HG03159 (cell line): Measurements from ENCODE around the gene C1QTNF8.

Experiments used
- ATAC-seq: cut with Tn5 transposase; IDR thresholded peaks from one replicate; pipeline ENCODE4 v1.9.1; 2021; ENCODE audit warnings: mild to moderate bottlenecking, moderate library complexity; ENCODE audit not compliant: unreplicated experiment

The C1QTNF8 gene

GRCh38 chr16:1109648-1110047 lies 13.6 kb upstream of the C1QTNF8 start:
- no peak for ATAC-seq

- ATAC-seq: no peak
Measured at GRCh38 chr16:1108299-1109252, 12.5 kb upstream of the C1QTNF8 start.

DNA sequence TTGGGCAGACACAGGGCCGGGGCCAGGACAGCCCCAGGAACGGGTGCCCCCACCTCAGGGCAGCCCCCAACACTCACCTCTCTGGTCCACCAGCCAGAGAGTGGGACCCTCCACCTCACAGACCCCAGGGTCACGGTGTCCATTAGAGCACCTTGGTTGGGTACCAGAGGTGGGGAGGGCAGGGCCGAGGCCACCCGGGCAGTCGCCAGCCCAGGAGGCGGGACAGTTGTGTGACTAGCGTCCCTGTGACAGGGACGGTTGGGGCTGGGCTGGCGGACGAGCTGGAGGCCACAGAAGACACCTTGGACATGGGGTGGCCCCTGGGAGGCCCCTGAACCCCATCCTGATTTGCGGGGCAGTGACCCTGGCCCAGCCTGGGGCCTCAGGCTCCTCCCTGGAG lies 11.7 kb upstream of the C1QTNF8 start:
- ATAC-seq: no peak

- no peak for ATAC-seq
Measured at GRCh38 chr16:1107141-1107540, 11.1 kb upstream of the C1QTNF8 start.

- ATAC-seq: no peak
Measured at GRCh38 chr16:1106659-1107058, 10.6 kb upstream of the C1QTNF8 start.

GRCh38 chr16:1105888-1106620 lies 10.0 kb upstream of the C1QTNF8 start:
- ATAC-seq: no peak

GRCh38 chr16:1103636-1103980 lies 7.6 kb upstream of the C1QTNF8 start:
- ATAC-seq: no peak

GRCh38 chr16:1102921-1103635 lies 7.0 kb upstream of the C1QTNF8 start:
- no peak for ATAC-seq

- ATAC-seq: no peak
Measured at GRCh38 chr16:1102333-1102700, 6.3 kb upstream of the C1QTNF8 start.

- no peak for ATAC-seq
Measured at GRCh38 chr16:1101573-1102332, 5.7 kb upstream of the C1QTNF8 start.

GRCh38 chr16:1101133-1101532 lies 5.1 kb upstream of the C1QTNF8 start:
- ATAC-seq: no peak

GRCh38 chr16:1100084-1100800 lies 4.2 kb upstream of the C1QTNF8 start:
- no peak for ATAC-seq

DNA sequence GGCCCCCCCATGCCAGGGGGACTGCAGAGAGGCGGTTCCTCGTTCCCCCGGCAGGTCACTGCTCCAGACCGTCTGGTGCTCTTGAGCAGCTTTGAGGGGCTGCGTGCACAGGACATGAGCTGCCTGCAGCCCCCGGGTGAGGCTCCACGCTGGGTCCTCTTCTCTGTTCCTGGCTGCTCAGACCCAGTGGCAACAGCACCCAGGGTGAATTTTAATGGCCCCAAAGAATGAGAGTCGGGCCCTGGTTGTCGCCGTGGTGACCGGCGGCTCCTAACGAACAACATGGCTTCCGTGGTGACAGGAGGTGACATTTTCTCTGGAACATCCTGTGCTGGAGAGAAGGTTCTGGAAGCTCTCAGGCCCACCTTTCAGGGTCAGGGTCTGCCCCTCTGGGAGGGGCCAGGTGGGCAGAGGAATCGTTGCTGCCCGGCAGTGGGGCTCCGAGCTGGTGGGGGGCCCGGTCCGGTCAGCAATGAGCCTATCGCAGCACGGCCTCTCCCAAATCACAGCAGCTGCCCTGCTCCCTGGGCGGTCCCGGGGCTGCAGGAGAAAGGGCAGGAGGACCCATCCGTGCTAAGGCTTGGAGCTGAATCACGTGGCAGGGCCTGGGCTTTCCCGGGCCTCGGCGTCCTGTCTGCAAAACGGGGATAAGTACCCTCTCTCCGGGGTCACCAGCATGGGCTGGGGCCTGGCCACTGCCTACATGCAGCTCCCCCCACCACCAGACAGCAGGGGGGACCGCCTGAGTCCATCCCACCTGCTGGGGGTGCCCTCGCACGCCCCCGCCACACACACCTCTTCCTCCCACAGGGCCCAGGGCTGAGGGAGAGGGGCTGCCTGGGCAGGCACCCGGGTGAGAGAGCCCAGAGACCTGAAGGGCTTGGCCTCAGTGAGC lies 3.4 kb upstream of the C1QTNF8 start:
- ATAC-seq: no peak

DNA sequence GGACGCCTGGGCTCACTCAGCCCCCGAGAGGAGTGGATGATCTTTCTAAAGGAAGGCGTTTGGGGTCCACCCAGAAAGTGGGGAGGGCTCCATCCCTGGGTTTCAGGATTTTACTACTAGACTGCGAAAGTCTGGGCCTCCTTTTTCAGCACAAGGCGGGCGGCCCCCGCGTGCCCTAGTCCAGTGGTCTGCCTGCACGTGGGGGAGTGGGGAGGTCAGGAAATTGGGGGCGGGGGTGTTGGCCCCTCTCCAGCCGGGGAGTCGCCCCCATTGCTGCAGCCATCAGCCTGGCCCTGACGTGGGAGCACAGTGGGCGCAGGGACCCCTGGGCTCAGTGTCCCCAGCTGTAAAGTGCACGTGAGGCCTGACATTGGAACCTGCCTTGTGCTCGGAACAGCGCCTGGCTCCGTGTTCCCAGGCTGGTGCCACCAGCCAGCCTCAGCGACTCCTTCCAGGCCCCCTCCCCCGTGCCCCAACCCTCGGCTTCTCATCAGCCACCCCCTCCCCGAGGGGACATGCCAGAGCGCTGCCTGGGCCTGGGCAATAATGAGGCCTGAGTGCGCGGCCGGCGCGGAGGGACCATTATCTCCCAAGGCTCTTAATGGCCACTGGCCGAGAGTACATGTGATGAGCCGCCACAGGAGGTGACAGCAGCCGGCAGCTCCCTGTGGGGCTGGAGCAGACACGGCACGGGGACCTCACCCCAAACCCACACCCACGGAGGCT lies 2.4 kb upstream of the C1QTNF8 start:
- no peak for ATAC-seq

DNA sequence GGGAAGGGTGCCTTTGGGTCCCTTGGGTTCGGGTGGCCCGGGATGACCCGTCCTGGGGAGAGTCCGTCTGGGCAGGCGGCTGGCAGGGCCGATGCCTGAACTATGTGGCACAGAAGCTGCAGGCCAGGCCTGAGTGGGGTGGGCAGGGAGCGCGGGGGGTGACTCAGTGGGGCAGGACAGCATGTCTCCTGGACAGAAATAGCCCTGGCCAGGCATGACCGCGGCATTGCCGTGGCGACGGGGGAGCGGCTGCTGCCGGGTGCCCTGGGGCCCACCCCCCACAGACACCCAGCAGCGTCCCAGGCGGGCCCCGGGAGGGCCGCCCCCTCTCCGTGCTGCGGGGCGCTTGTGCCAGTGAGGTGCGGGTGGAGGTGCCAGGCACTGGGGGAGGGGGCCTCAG lies 1.8 kb upstream of the C1QTNF8 start:
- ATAC-seq: no peak

GRCh38 chr16:1097156-1097555 lies 1.1 kb upstream of the C1QTNF8 start:
- ATAC-seq: no peak

DNA sequence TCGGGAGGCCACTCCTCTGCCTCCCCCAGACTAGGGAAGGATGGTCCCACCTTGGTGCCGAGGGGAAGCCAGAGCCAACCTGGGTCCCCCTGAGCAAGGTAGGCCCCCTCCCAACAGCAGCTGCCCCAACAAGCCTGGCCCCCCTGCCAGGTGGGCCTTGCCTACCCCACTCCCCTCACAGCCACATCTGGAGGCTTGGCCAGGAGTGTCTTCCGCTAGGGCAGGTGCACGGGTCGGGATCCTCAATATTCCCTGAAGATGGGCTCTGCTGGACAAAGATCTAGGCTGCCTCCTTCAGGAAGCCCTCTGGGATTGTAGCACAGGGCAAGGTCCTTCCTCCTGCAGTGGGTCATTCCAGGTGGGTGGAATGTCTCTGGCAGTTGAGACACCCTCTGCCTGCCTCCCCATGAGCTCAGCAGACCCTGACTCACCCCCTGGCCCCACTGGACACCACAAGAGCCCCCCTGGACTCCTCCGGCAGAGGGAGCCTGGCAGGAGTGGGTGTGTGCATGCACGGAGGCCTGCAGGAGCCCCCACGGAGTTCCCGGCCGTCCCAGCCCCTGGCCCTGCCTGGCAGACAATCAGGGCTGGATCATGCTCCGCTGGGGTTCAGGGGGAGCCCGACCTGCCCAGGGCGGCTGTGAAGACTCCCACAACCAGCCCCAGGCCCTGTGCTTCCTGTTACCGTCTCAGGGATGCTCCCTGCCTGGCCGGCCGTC lies 435 bp downstream of the C1QTNF8 start:
- no peak for ATAC-seq
